ENCODE results near the gene IGSF3. TPM values are rescaled to one million over a fixed set of nuclear protein-coding genes. Genes with fewer than 3 reads are reported as not detected.

IGSF3 gene
- total RNA-seq, 4 donors from 2014 or later: 2.6 to 4.6 (median 3.4) TPM

DNA sequence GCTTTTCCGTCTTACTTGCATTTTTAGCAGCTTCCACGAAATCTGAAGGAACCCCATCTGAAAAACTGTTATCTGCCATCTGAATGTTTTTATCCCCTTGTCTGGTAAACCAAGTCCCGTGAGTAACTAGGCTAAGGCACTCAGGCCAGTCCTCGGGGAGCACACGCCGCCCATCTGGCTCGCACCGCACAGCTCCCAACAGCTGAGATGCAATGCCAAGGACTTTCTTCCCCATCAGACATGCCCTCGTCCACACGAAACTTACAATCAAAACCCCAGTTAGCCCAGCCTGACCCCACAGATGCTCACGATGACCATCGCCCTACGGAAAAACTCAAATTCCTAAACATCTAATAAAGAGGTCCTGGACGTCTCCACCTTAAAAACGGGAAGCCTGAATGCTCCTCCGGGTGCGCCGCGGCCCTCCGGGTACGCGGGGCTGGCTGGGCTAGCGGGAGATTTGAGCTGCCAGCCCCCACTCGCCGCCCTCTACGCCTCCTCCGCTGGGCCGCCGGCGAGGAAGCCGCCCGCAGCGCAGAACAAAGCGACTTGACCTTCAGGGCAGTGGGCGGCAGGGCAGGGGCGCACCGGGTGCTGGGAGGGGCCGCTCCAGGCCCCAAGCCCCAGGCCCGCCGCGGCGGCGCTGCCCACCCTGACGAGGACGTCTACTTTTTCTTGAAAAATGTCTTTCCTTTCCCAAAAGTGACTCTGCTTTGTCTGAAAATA is 133.4 kb downstream of the IGSF3 start:
- no peak for ATAC-seq (ENCODE audit: low FRiP score)
- no peak for DNase-seq (ENCODE audit: low spot score)
- TF ChIP-seq, protein P1, sequence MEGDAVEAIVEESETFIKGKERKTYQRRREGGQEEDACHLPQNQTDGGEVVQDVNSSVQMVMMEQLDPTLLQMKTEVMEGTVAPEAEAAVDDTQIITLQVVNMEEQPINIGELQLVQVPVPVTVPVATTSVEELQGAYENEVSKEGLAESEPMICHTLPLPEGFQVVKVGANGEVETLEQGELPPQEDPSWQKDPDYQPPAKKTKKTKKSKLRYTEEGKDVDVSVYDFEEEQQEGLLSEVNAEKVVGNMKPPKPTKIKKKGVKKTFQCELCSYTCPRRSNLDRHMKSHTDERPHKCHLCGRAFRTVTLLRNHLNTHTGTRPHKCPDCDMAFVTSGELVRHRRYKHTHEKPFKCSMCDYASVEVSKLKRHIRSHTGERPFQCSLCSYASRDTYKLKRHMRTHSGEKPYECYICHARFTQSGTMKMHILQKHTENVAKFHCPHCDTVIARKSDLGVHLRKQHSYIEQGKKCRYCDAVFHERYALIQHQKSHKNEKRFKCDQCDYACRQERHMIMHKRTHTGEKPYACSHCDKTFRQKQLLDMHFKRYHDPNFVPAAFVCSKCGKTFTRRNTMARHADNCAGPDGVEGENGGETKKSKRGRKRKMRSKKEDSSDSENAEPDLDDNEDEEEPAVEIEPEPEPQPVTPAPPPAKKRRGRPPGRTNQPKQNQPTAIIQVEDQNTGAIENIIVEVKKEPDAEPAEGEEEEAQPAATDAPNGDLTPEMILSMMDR (IDR thresholded peaks at IDR 0.05): no peak

DNA sequence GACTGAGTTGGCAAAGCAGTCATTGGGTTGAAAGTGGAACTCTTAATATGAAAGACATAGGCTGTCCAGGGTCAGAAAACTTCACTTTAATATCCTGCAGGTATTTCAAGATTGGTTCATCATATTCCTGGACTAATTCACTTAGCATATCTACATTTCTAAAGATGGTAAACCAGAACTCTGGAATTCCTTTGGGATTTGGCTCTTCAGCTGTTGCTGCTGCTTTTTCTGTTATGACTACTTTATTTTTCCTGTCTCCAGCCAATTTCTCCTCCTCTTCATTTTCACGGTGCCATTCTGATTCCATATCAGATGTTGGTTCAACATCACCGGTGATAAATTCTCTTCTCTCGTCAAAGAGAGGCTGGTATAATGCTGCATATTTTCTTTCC is 134.1 kb downstream of the IGSF3 start:
- TF ChIP-seq, protein P1 (IDR thresholded peaks at IDR 0.05): no peak
- no peak for ATAC-seq (ENCODE audit: low FRiP score)
- no peak for DNase-seq (ENCODE audit: low spot score)

DNA sequence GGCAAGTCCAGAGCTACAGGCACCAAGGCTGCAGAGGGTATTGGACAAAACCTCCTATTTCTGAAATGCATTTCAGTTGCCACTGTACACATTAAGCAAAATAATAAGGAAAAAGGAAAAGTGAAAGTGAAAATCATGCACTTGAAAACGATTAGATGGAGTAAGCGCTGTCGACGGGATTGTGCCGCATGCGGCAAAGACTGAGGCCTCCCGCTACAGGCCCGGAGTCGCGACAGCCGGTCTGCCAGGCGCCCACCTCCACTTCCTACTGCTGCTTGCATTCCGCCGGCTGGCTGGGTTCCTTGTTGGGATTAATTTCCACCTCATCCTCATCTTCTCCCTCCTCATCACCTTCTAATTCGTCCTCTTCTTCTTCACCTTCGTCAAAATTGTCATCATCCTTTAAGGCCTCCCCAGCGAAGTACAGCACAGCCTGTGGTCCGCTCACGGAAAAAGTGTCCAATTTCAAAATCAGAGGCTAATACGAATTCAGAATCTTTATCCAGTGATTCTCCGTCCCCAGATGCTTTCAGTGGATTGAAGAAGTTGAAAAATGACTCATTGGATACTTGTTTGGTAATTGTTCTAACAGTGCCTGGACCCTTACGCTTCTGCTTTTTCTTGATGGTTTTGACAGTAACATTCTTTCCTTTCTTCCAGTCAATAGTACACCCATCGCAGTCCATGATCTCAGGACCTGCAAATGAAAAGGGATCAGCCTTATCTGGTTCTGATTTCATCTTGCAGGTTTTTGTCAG is 134.7 kb downstream of the IGSF3 start:
- TF ChIP-seq, protein P1 (IDR thresholded peaks at IDR 0.05): no peak
- DNase-seq (ENCODE audit: low spot score) (no peak), ATAC-seq (ENCODE audit: low FRiP score) (no peak)

DNA sequence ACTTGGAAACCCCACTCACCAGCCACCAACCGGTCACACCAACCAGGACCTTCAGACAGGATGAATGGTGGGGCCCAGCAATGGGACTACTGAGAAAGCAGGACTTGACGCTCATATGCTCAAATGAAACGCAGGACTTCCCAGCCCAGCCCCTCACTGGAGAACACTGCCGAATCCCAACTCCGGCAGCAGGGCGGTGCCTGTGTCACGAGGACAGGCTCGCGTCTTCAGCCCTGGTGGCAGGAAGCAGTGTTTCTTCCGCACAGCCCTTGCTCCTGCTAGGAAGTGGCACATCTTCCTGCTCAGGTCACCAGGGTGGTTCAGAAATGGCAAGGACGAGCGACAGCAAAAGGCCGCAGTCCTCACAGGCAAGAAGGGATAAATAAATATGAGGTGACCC is 135.6 kb downstream of the IGSF3 start:
- ATAC-seq (ENCODE audit: low FRiP score): no peak
- TF ChIP-seq, protein P1 (IDR thresholded peaks at IDR 0.05): no peak
- no peak for DNase-seq (ENCODE audit: low spot score)

DNA sequence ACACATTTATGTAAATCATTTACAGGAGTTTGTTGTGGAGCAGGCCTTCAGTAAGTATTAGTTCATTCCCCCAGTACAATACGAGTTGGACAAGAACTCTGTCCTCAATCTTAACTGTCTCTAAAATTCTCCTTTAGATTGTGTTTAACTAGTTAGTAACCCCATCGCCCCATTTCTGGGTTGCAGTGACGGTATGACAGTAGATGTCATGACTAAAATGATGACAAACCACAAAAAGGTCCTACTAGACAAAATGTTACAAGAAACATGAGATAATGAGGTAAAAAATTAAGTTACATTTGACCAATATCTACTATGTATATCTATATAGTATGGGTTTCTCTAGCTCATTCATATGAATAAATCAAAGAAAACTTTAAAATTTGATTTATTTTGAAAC is 137.9 kb downstream of the IGSF3 start:
- ATAC-seq (ENCODE audit: low FRiP score): no peak
- TF ChIP-seq, protein P1 (IDR thresholded peaks at IDR 0.05): no peak
- no peak for DNase-seq (ENCODE audit: low spot score)

DNA sequence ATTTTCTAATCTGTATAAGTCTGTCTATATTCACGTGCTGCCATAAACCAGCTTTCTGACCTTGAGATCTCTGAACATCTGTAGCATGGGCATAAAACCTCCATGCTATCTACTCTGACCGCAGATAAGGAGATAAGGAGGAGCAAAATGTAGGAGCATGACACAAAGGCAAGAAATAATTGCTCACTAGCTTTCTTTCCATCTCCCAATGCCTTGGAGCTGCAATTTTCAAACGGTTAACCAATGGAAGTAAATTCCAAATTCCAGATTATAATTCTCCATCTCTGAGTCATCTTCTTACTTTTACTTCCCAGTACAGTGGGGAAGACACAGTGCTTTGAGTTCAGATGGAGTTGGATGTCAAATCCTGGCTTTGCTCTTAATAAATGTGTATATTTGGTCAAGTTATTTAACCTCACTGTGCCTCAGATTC is 138.3 kb downstream of the IGSF3 start:
- TF ChIP-seq, protein P1 (IDR thresholded peaks at IDR 0.05): no peak
- ATAC-seq (ENCODE audit: low FRiP score) (no peak), DNase-seq (ENCODE audit: low spot score) (no peak)

All from omental fat pad (tissue), 4 donors.